ENCODE results near the gene SCNN1G. TPM values are rescaled to one million over a fixed set of nuclear protein-coding genes. Genes with fewer than 3 reads are reported as not detected.

The SCNN1G gene
- total RNA-seq, 1 experiment from 2014 or later, result not detected

GRCh38 chr16:23183543-23183862, 958 bp downstream of the SCNN1G start:
- no peak for ATAC-seq
- Histone ChIP-seq H3K79me2 (ENCODE audit: insufficient read depth, low read length) (no peaks in the 10 kb centered on the region), H3K4me2 (ENCODE audit: low read length) (no peak overlapping the region), H4K20me1 (ENCODE audit: insufficient read depth) (no peaks in the 10 kb centered on the region), H3K36me3 (ENCODE audit: control insufficient read depth in 1 of 2, insufficient read depth in 2 of 2, low read length in 2 of 2) (no peaks in the 10 kb centered on the region), H3K27me3 (ENCODE audit: insufficient read depth, low read length) (peaks cover 30% of the 10 kb centered on the region; the same call in 1 of the 2 replicates), H3K9me2 (ENCODE audit: insufficient read depth) (no peaks in the 10 kb centered on the region), H3K9ac (ENCODE audit: low read length) (no peak overlapping the region), H2AFZ (ENCODE audit: low read depth, low read length, poor library complexity, severe bottlenecking) (no peak overlapping the region), H3K4me3 (replicated peaks in 1 of 2; ENCODE audit: low read depth in 1 of 2, low read length in 2 of 2) (no peak overlapping the region), H3K27ac (ENCODE audit: low read depth, low read length) (no peak overlapping the region), H3K4me1 (ENCODE audit: control insufficient read depth in 1 of 2, insufficient read depth in 2 of 2, low read length in 2 of 2) (peaks cover 0 to 4% of the 10 kb centered on the region in 2 experiments; a peak in 2 of 4 replicates), H3K9me3 (ENCODE audit: control insufficient read depth in 1 of 2, insufficient read depth in 1 of 2, low read depth in 1 of 2, low read length in 2 of 2) (no peaks in the 10 kb centered on the region)
- no peak for TF ChIP-seq ZNF274 (IDR thresholded peaks at IDR 0.05; ENCODE audit: low read depth, low read length)
- no peak for TF ChIP-seq POLR2A (IDR thresholded peaks at IDR 0.05; ENCODE audit: borderline replicate concordance, extremely low read depth, insufficient read depth, insufficient read length)
- TF ChIP-seq, protein P1, sequence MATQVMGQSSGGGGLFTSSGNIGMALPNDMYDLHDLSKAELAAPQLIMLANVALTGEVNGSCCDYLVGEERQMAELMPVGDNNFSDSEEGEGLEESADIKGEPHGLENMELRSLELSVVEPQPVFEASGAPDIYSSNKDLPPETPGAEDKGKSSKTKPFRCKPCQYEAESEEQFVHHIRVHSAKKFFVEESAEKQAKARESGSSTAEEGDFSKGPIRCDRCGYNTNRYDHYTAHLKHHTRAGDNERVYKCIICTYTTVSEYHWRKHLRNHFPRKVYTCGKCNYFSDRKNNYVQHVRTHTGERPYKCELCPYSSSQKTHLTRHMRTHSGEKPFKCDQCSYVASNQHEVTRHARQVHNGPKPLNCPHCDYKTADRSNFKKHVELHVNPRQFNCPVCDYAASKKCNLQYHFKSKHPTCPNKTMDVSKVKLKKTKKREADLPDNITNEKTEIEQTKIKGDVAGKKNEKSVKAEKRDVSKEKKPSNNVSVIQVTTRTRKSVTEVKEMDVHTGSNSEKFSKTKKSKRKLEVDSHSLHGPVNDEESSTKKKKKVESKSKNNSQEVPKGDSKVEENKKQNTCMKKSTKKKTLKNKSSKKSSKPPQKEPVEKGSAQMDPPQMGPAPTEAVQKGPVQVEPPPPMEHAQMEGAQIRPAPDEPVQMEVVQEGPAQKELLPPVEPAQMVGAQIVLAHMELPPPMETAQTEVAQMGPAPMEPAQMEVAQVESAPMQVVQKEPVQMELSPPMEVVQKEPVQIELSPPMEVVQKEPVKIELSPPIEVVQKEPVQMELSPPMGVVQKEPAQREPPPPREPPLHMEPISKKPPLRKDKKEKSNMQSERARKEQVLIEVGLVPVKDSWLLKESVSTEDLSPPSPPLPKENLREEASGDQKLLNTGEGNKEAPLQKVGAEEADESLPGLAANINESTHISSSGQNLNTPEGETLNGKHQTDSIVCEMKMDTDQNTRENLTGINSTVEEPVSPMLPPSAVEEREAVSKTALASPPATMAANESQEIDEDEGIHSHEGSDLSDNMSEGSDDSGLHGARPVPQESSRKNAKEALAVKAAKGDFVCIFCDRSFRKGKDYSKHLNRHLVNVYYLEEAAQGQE (IDR thresholded peaks at IDR 0.05; ENCODE audit: low read depth), result no peak
- TF ChIP-seq, protein P2, sequence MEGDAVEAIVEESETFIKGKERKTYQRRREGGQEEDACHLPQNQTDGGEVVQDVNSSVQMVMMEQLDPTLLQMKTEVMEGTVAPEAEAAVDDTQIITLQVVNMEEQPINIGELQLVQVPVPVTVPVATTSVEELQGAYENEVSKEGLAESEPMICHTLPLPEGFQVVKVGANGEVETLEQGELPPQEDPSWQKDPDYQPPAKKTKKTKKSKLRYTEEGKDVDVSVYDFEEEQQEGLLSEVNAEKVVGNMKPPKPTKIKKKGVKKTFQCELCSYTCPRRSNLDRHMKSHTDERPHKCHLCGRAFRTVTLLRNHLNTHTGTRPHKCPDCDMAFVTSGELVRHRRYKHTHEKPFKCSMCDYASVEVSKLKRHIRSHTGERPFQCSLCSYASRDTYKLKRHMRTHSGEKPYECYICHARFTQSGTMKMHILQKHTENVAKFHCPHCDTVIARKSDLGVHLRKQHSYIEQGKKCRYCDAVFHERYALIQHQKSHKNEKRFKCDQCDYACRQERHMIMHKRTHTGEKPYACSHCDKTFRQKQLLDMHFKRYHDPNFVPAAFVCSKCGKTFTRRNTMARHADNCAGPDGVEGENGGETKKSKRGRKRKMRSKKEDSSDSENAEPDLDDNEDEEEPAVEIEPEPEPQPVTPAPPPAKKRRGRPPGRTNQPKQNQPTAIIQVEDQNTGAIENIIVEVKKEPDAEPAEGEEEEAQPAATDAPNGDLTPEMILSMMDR (IDR thresholded peaks at IDR 0.05 in 2 of 3, conservative IDR thresholded peaks at IDR 0.05 in 1 of 3; ENCODE audit: borderline replicate concordance in 1 of 3, insufficient read depth in 1 of 3, low read depth in 2 of 3, low read length in 2 of 3), result no peak
- no peak for TF ChIP-seq EGR1 (IDR thresholded peaks at IDR 0.05; ENCODE audit: low read depth)
- no peak for TF ChIP-seq CEBPB (IDR thresholded peaks at IDR 0.05; ENCODE audit: low read depth)
- TF ChIP-seq SP1 (IDR thresholded peaks at IDR 0.05; ENCODE audit: low read depth), result no peak
- TF ChIP-seq, protein P3, sequence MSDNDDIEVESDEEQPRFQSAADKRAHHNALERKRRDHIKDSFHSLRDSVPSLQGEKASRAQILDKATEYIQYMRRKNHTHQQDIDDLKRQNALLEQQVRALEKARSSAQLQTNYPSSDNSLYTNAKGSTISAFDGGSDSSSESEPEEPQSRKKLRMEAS (IDR thresholded peaks at IDR 0.05), result no peak
- no peak for TF ChIP-seq SRF (IDR thresholded peaks at IDR 0.05; ENCODE audit: low read depth)
- TF ChIP-seq TCF7L2 (IDR thresholded peaks at IDR 0.05; ENCODE audit: borderline replicate concordance, extremely low read depth, insufficient read depth, insufficient read length), result no peak
- POLR2A ChIA-PET, result no interaction called here
- RAD21 ChIA-PET (ENCODE audit: low non-redundant PET in 1 of 2, low total read pairs in 2 of 2, uncharacterized antibody in 2 of 2, unreplicated experiment in 2 of 2), result no interaction called here
- intact Hi-C loops (cut with micrococcal nuclease), result loop anchor here (5.0 kb wide), 1 partner anchor 854 kb away; no protein-coding TSS in a partner anchor
- CTCF ChIA-PET, result interaction anchor here (0.8 to 6.2 kb wide), 2 partner anchors 246 to 251 kb away, joined by 3 to 76 read pairs; no protein-coding TSS in a partner anchor
- no TSS peak for BruUV-seq (replicated peaks)
- DNase-seq (ENCODE audit: low read depth, low spot score), result no peak

Measured in HCT116 (cell line).